ENCODE results near the gene IFT122. TPM values are rescaled to one million over a fixed set of nuclear protein-coding genes. Genes with fewer than 3 reads are reported as not detected.

Gene IFT122
- total and polyA plus RNA-seq, 10 donors: 5.2 to 31.3 (median 18.1) TPM

- WGBS, 5 donors: 95 to 100% (median 98%) methylated on average over 8 of the region's 8 CpGs; no CpG with 5 or more reads in 1 of the 5 donors
- H3K36me3 ChIP-seq: peaks cover 0 to 52% (median 4%) of the 10 kb centered on the region in 6 donors
These were observed 78.6 kb downstream of the IFT122 start for GRCh38 chr3:129518581-129518980.

GRCh38 chr3:129519449-129519848 lies 79.4 kb downstream of the IFT122 start:
- Histone ChIP-seq H3K36me3 (peaks cover 0 to 43% (median 4%) of the 10 kb centered on the region in 6 donors), H3K9me3 (no peaks in the 10 kb centered on the region), H3K27me3 (replicated peaks in 1 of 7) (no peaks in the 10 kb centered on the region), H3K4me1 (peaks cover 0 to 4% (median 2%) of the 10 kb centered on the region in 6 donors), H3K4me3 (no peak overlapping the region), H3K27ac (no peak overlapping the region)
- WGBS, 5 donors: 93 to 100% (median 95%) methylated on average over 9 to 10 of the region's 10 CpGs
- TF ChIP-seq CTCF (IDR thresholded peaks at IDR 0.05 in 8 of 11, conservative IDR thresholded peaks at IDR 0.05 in 3 of 11): no peak
- TF ChIP-seq POLR2AphosphoS5 (IDR thresholded peaks at IDR 0.05): no peak
- TF ChIP-seq POLR2A (IDR thresholded peaks at IDR 0.05): no peak
- DNase-seq: no peak
- intact Hi-C loops (cut with DNase I; ENCODE audit: low total_unique reads): no loop called here

More at GRCh38 chr3:129518581-129518980, 78.6 kb downstream of the IFT122 start:
- Histone ChIP-seq H3K27ac (no peak overlapping the region), H3K4me3 (no peak overlapping the region), H3K27me3 (replicated peaks in 1 of 7) (no peaks in the 10 kb centered on the region), H3K9me3 (no peaks in the 10 kb centered on the region), H3K4me1 (peaks cover 0 to 10% (median 5%) of the 10 kb centered on the region in 6 donors)
- intact Hi-C loops (cut with DNase I; ENCODE audit: low total_unique reads): no loop called here
- TF ChIP-seq POLR2A (IDR thresholded peaks at IDR 0.05) (no peak), CTCF (IDR thresholded peaks at IDR 0.05 in 8 of 11, conservative IDR thresholded peaks at IDR 0.05 in 3 of 11) (no peak), POLR2AphosphoS5 (IDR thresholded peaks at IDR 0.05) (no peak)
- DNase-seq: peak; percentile 47

- TF ChIP-seq CTCF (IDR thresholded peaks at IDR 0.05 in 8 of 11, conservative IDR thresholded peaks at IDR 0.05 in 3 of 11) (no peak), POLR2AphosphoS5 (IDR thresholded peaks at IDR 0.05) (no peak), POLR2A (IDR thresholded peaks at IDR 0.05) (no peak)
- intact Hi-C loops (cut with DNase I; ENCODE audit: low total_unique reads): no loop called here
- Histone ChIP-seq H3K4me3 (no peak overlapping the region), H3K36me3 (peaks cover 0 to 37% (median 4%) of the 10 kb centered on the region in 6 donors), H3K4me1 (peaks cover 0 to 4% (median 0%) of the 10 kb centered on the region in 6 donors), H3K27me3 (replicated peaks in 1 of 7) (no peaks in the 10 kb centered on the region), H3K27ac (no peak overlapping the region), H3K9me3 (no peaks in the 10 kb centered on the region)
- WGBS, 5 donors: 90 to 97% (median 94%) methylated on average over 14 to 15 of the region's 15 CpGs
- peak; percentile 66 for DNase-seq
These were observed 80.1 kb downstream of the IFT122 start for GRCh38 chr3:129519896-129520715.

- intact Hi-C loops (cut with DNase I; ENCODE audit: low total_unique reads): no loop called here
- DNase-seq: peak; percentile 47
- Histone ChIP-seq H3K27ac (no peak overlapping the region), H3K4me1 (peaks cover 0 to 13% (median 5%) of the 10 kb centered on the region in 6 donors), H3K4me3 (no peak overlapping the region), H3K27me3 (replicated peaks in 1 of 7) (no peaks in the 10 kb centered on the region), H3K9me3 (no peaks in the 10 kb centered on the region), H3K36me3 (peaks cover 0 to 29% (median 4%) of the 10 kb centered on the region in 6 donors)
- WGBS, 5 donors: 75 to 92% (median 87%) methylated on average over 1 to 4 of the region's 4 CpGs
- TF ChIP-seq POLR2AphosphoS5 (IDR thresholded peaks at IDR 0.05) (no peak), POLR2A (IDR thresholded peaks at IDR 0.05) (no peak), CTCF (IDR thresholded peaks at IDR 0.05 in 8 of 11, conservative IDR thresholded peaks at IDR 0.05 in 3 of 11) (no peak)
These were observed 80.9 kb downstream of the IFT122 start for GRCh38 chr3:129520960-129521359.

Measured in spleen (tissue), 11 donors.